Measurements from ENCODE around the gene ASCL1.

GRCh38 chr12:102912258-102912657 is 45.2 kb upstream of the ASCL1 start:
- TF ChIP-seq EZH2 (IDR thresholded peaks at IDR 0.05; ENCODE audit: low read depth), result no peak
- no peak for TF ChIP-seq CTCF (conservative IDR thresholded peaks at IDR 0.05)

Measured in PC-9 (cell line).